Heart left ventricle (tissue), 16 donors: ENCODE data around the gene ASIP. TPM values are rescaled to one million over a fixed set of nuclear protein-coding genes. Genes with fewer than 3 reads are reported as not detected.
"Not testable (repeated sequence)": the region's sequence is repeated elsewhere in the genome, so short reads cannot be mapped to it uniquely, and the experiment has no call there.

Source experiments
- ATAC-seq, 4 donors: fragments of 200-7000 bp; cut with Tn5 transposase; one replicate each; pipeline ENCODE4 v1.9.1; 2020 to 2022; ENCODE audit warnings: moderate library complexity in 4 of 4, mild to moderate bottlenecking in 3 of 4, moderate number of reproducible peaks in 1 of 4
- DNase-seq, 5 donors: peaks; one replicate each; pipeline ENCODE4 v3.0.0-alpha.2; 2020
- H3K27ac ChIP-seq, 12 donors: fragments of 200-600 bp; sonication (generic) in 4 of 12; one replicate each; pipeline versions ENCODE4 v1.5.0 to v1.8.0; 2016 to 2022; ENCODE audit warnings: mild to moderate bottlenecking in 2 of 12
- H3K27me3 ChIP-seq, 9 donors: fragments of 200-600 bp; sonication (generic) in 2 of 9; one replicate each; pipeline versions ENCODE4 v1.5.1 to v1.8.0; 2016 to 2022; ENCODE audit warnings: mild to moderate bottlenecking in 3 of 9
- H3K36me3 ChIP-seq, 9 donors: fragments of 200-600 bp; sonication (generic) in 2 of 9; one replicate each; pipeline versions ENCODE4 v1.5.0 to v1.8.0; 2018 to 2022; ENCODE audit warnings: mild to moderate bottlenecking in 2 of 9
- H3K4me1 ChIP-seq, 12 donors: fragments of 200-600 bp; sonication (generic) in 4 of 12; one replicate each; pipeline versions ENCODE4 v1.5.0 to v1.8.0; 2016 to 2022; ENCODE audit warnings: mild to moderate bottlenecking in 3 of 12
- H3K4me3 ChIP-seq, 12 donors: fragments of 200-600 bp; sonication (generic) in 4 of 12; one replicate each; pipeline versions ENCODE4 v1.5.0 to v1.8.0; 2017 to 2022; ENCODE audit warnings: mild to moderate bottlenecking in 9 of 12, moderate library complexity in 4 of 12
- H3K9me3 ChIP-seq, 12 donors: fragments of 200-600 bp; sonication (generic) in 4 of 12; one replicate each; pipeline versions ENCODE4 v1.5.0 to v1.8.0; 2016 to 2022; ENCODE audit warnings: mild to moderate bottlenecking in 1 of 12
- POLR2A ChIP-seq, 2 donors: fragments of 450-650 bp; IDR thresholded peaks; one replicate each; pipeline ENCODE4 v1.6.1; 2017; ENCODE audit warnings: antibody characterized with exemption in 2 of 2, mild to moderate bottlenecking in 2 of 2, moderate library complexity in 2 of 2
- WGBS, 4 donors: extraction: QIAGEN DNeasy Blood & Tissue Kit in 2 of 4; methylation state at CpG; one replicate each; pipeline versions ENCODE4 v1.1.5 to v1.1.7; 2013 to 2018; 5-methylcytosine and 5-hydroxymethylcytosine counted together
- intact Hi-C, 10 donors: fragments of 100-400 bp; cut with DNase I; formaldehyde crosslinking; loops; one replicate each; pipeline versions ENCODE4 v1.11.1 to v1.14.2; 2022
- polyA plus RNA-seq, 2 donors: library from polyadenylated mRNA; stranded (reverse); fragments of 200-250 nt; gene quantifications; one replicate each; pipeline ENCODE4 v1.2.3, GENCODE V29; 2013
- total RNA-seq, 9 donors: library from RNA; depleted of rRNA in 2 of 9; stranded (reverse); fragments of >200 nt in 2 of 9; fragmentation: NEBNext Ultra II Directional in 3 of 9; extraction: Animal tissue kit (Norgen Biotek cat#: 25700) in 3 of 9; gene quantifications; one replicate each; pipeline versions ENCODE4 v1.1.0 to v1.2.4, GENCODE V29; 2016 to 2023
- TF ChIP-seq, protein P1 (sequence below), 12 donors: fragments of 200-600 bp; sonication (generic) in 4 of 12; IDR thresholded peaks; one replicate each; pipeline versions ENCODE4 v1.5.0 to v1.8.0; 2018 to 2022; ENCODE audit warnings: antibody characterized with exemption in 12 of 12, mild to moderate bottlenecking in 5 of 12
- donor health status: ischemic (EF 13 %, LVEDD 7.1; RV severe dilation, severe dysfunction).
- donor health status: healthy with polysubstance abuse.
- donor health status: DM: no; HTN: yes; CAD: no.
- donor health status: DM: no; HTN: no; CAD: no.
- donor health status: ischemic (EF 25% LVEDD 6.9; RV normal size, moderate dysfunction).
- donor health status: ischemic (EF 25% LVEDD 5.7; RV mildly dilated, moderate dysfunction).
- donor health status: healthy.
- donor health status: DM: yes; HTN: yes; CAD: no.
- donor health status: ischemic (EF 35%, LVEDD 5.7; RV mildly dilated, moderate dysfunction).
- donor health status: nonischemic (EF 11% LVEDD 7.7; RV severe dilation, severe dysfunction).
- donor health status: DM: yes; HTN: yes; CAD: no.
- donor health status: PGD.
- donor health status: ischemic (EF 29% LVEDD 5.4; RV normal size, mild dysfunction).
- donor health status: nonischemic (EF 23%, LVEDD 6.1; RV moderate dilation, normal function).

The ASIP gene
- total and polyA plus RNA-seq, 11 donors, result 0.75 to 117 (median 10.4) TPM

DNA sequence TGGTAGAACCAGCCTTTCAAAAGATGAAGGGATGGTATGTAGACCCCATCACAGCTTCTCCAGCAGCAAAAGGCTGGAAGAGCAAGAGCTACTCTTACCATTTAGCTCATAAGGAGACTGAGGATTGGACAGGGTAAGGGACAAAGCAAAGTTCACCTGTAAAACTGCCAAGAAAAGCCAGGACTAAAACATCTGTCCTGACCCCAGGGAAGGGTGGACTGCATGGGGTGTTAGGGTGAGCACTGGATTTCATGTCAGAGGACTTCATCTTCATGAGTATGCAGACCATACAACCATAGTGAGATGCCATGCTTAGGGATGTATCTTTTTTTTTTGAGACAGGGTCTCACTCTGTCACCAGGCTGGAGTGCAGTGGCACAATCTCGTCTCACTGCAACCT lies 42.6 kb downstream of the ASIP start:
- TF ChIP-seq POLR2A (IDR thresholded peaks at IDR 0.05), result no peak
- TF ChIP-seq, protein P1, sequence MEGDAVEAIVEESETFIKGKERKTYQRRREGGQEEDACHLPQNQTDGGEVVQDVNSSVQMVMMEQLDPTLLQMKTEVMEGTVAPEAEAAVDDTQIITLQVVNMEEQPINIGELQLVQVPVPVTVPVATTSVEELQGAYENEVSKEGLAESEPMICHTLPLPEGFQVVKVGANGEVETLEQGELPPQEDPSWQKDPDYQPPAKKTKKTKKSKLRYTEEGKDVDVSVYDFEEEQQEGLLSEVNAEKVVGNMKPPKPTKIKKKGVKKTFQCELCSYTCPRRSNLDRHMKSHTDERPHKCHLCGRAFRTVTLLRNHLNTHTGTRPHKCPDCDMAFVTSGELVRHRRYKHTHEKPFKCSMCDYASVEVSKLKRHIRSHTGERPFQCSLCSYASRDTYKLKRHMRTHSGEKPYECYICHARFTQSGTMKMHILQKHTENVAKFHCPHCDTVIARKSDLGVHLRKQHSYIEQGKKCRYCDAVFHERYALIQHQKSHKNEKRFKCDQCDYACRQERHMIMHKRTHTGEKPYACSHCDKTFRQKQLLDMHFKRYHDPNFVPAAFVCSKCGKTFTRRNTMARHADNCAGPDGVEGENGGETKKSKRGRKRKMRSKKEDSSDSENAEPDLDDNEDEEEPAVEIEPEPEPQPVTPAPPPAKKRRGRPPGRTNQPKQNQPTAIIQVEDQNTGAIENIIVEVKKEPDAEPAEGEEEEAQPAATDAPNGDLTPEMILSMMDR (IDR thresholded peaks at IDR 0.05), result no peak
- Histone ChIP-seq H3K36me3 (peaks cover 0 to 89% (median 73%) of the 10 kb centered on the region in 9 donors), H3K4me3 (no peak overlapping the region), H3K4me1 (no peaks in the 10 kb centered on the region), H3K27ac (no peak overlapping the region), H3K27me3 (no peaks in the 10 kb centered on the region), H3K9me3 (no peaks in the 10 kb centered on the region)
- DNase-seq (no peak), ATAC-seq (no peak)
- intact Hi-C loops, result no loop called here
- WGBS, 4 donors, result 85 to 100% (median 93%) methylated on average over 1 of the region's 1 CpG

GRCh38 chr20:34285450-34285849 lies 44.2 kb downstream of the ASIP start:
- H3K4me1 ChIP-seq, result no peaks in the 10 kb centered on the region
- no peak for TF ChIP-seq POLR2A (IDR thresholded peaks at IDR 0.05)
- TF ChIP-seq, protein P1 (IDR thresholded peaks at IDR 0.05), result no peak
- no peaks in the 10 kb centered on the region for H3K27me3 ChIP-seq
- peaks cover 0 to 92% (median 79%) of the 10 kb centered on the region in 9 donors for H3K36me3 ChIP-seq
- no peak overlapping the region for H3K4me3 ChIP-seq
- intact Hi-C loops, result no loop called here
- 94 to 98% (median 96%) methylated on average over 12 to 16 of the region's 16 CpGs for WGBS, 4 donors
- DNase-seq (no peak), ATAC-seq (no peak)
- no peak overlapping the region for H3K27ac ChIP-seq
- no peaks in the 10 kb centered on the region for H3K9me3 ChIP-seq

GRCh38 chr20:34287500-34287899 lies 46.3 kb downstream of the ASIP start:
- H3K27ac ChIP-seq, H3K9me3 ChIP-seq, H3K4me1 ChIP-seq, intact Hi-C loops, H3K4me3 ChIP-seq, DNase-seq, ATAC-seq, H3K27me3 ChIP-seq: not testable (repeated sequence)
- WGBS, 4 donors, result 84 to 93% (median 91%) methylated on average over 3 to 5 of the region's 5 CpGs
- H3K36me3 ChIP-seq, result peaks cover 0 to 91% (median 79%) of the 10 kb centered on the region in 9 donors

GRCh38 chr20:34290471-34290870 lies 49.2 kb downstream of the ASIP start:
- H3K9me3 ChIP-seq, result no peaks in the 10 kb centered on the region
- peaks cover 0 to 10% (median 0%) of the 10 kb centered on the region in 12 donors for H3K4me1 ChIP-seq
- TF ChIP-seq, protein P1 (IDR thresholded peaks at IDR 0.05), result no peak
- no peak for TF ChIP-seq POLR2A (IDR thresholded peaks at IDR 0.05)
- 91 to 98% (median 97%) methylated on average over 3 to 11 of the region's 11 CpGs for WGBS, 4 donors
- DNase-seq (no peak), ATAC-seq (no peak)
- H3K4me3 ChIP-seq, result no peak overlapping the region
- no peaks in the 10 kb centered on the region for H3K27me3 ChIP-seq
- intact Hi-C loops, result no loop called here
- no peak overlapping the region for H3K27ac ChIP-seq
- peaks cover 0 to 88% (median 62%) of the 10 kb centered on the region in 9 donors for H3K36me3 ChIP-seq

DNA sequence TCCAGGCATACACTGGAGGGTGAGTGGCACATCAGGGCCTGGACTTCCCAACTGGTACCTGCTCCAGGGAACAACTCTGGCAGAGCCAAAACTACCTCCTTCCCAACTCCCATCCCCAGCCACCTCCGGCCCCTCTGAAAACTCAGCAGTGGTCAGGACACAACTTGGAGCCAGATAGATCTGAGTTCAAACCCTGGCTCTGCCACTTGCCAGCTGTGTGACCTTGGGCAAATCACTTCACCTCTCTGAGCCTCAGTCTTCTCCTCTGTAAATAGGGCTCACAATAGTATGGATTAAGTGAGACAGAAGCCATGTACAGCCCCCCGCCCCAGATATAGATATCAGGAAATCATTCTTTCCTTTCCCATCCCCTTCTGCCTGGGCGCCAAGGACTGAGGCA lies 51.3 kb downstream of the ASIP start:
- Histone ChIP-seq H3K4me3 (no peak overlapping the region), H3K27me3 (no peaks in the 10 kb centered on the region), H3K9me3 (no peaks in the 10 kb centered on the region), H3K4me1 (peaks cover 0 to 10% (median 0%) of the 10 kb centered on the region in 12 donors), H3K36me3 (peaks cover 0 to 76% (median 51%) of the 10 kb centered on the region in 9 donors), H3K27ac (no peak overlapping the region)
- TF ChIP-seq POLR2A (IDR thresholded peaks at IDR 0.05), result no peak
- TF ChIP-seq, protein P1 (IDR thresholded peaks at IDR 0.05), result no peak
- ATAC-seq, result no peak
- intact Hi-C loops, result no loop called here
- 99 to 100% (median 100%) methylated on average over 3 of the region's 3 CpGs for WGBS, 4 donors
- DNase-seq, result no peak
